ENCODE data around the gene NDUFB6. TPM values are rescaled to one million over a fixed set of nuclear protein-coding genes. Genes with fewer than 3 reads are reported as not detected.

The NDUFB6 gene
- total and polyA plus RNA-seq, 9 of the 15 experiments (the other 6 are each of a cell fraction or from before 2014, with no cell fraction given), result 26.5 to 88.1 (median 64.0) TPM

DNA sequence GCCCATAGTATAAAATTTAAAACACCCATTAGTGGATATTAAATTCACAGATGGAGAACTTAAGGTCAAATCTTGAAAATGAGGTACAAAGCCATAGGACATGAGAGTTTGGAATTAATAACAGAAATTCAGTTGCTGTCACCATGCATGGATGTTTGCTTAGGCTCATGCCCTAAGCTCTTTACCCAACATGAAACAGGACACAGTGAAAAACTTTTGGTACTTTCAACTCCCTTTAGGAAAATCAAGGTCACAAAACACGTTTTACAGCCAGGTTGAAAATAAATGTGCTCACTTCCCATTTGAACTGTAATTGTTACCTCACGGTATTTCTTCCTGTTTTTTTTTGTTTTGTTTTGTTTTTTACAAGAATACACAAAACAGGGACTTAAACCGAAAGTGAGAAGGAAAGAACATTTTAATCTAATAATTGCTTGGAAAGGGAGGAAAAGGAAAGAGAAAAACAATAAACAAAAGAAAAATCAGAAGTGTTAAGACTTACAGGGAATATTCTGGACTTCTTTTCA lies 14.5 kb downstream of the NDUFB6 start (continued):
- TF ChIP-seq THRAP3 (IDR thresholded peaks at IDR 0.05; ENCODE audit: borderline replicate concordance), result no peak

DNA sequence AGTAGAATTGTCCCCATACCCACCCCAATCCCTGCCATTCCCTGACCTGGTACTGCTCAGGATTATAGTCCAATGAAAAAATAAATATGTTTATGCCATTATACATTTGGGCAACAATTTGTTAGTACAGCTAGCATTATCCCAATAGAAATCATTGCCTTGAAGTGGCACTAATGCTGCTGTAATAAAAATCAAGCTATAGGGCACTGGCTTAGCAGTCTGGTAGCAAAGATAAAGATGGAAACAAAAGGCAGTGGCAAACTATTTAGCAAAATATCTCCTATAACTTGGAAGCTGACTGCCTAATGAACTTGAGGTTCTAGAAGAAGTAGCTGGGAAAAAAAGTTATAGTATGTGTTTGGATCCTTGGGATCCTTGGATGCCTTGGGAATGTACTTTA lies 18.4 kb downstream of the NDUFB6 start:
- Histone ChIP-seq H3K36me3 (ENCODE audit: control insufficient read depth, insufficient read depth, low read length) (peaks cover 5% of the 10 kb centered on the region; the same call in 1 of the 3 replicates), H3K4me1 (replicated peaks in 1 of 2; ENCODE audit: control insufficient read depth in 2 of 2, insufficient read depth in 2 of 2, low read length in 2 of 2) (peaks cover 10 to 15% of the 10 kb centered on the region in 2 experiments; a peak in 4 of 5 replicates), H3K9me3 (replicated peaks; ENCODE audit: control insufficient read depth, insufficient read depth, low read depth, low read length) (no peaks in the 10 kb centered on the region), H4K20me1 (replicated peaks; ENCODE audit: control insufficient read depth, insufficient read depth, low read length) (peaks cover 8% of the 10 kb centered on the region; the same call in 1 of the 2 replicates), H3K9me1 (ENCODE audit: control insufficient read depth, insufficient read depth, low read length) (no peaks in the 10 kb centered on the region), H3K4me3 (no peak overlapping the region), H3K79me2 (ENCODE audit: control insufficient read depth, insufficient read depth, low read length) (peaks cover 51% of the 10 kb centered on the region), H3K9ac (ENCODE audit: insufficient read depth in 1 of 2, low read depth in 2 of 2, low read length in 2 of 2) (peak overlapping the region in 1 of 2 experiments; percentile 31; a peak in 1 of 4 replicates), H3K27me3 (ENCODE audit: control insufficient read depth in 2 of 2, insufficient read depth in 2 of 2, low read length in 2 of 2) (no peaks in the 10 kb centered on the region), H2AFZ (ENCODE audit: low read depth, low read length) (no peak overlapping the region), H3K4me2 (ENCODE audit: insufficient read depth, low read length) (peak overlapping the region; percentile 32; the same call in 1 of the 2 replicates), H3K27ac (ENCODE audit: extremely low read depth, low read depth, low read length) (peak overlapping the region; percentile 97)
- no TSS peak for BruUV-seq (replicated peaks)
- intact Hi-C loops (cut with micrococcal nuclease) (no loop called here), in situ Hi-C loops (cut with MboI) (loop anchor here (25.0 kb wide), 1 partner anchor 683 kb away; the partner anchor contains the start of gene SPINK4)
- DNase-seq (ENCODE audit: extremely low read depth in 1 of 4, low spot score in 3 of 4) (no peak), ATAC-seq (no peak), FAIRE-seq (no peak)
- TF ChIP-seq, protein P1, sequence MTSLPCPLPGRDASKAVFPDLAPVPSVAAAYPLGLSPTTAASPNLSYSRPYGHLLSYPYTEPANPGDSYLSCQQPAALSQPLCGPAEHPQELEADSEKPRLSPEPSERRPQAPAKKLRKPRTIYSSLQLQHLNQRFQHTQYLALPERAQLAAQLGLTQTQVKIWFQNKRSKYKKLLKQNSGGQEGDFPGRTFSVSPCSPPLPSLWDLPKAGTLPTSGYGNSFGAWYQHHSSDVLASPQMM (CRISPR knock-in tag; IDR thresholded peaks at IDR 0.05), result no peak
- TF ChIP-seq MAFK (IDR thresholded peaks at IDR 0.05; ENCODE audit: low read length) (no peak), HEY1 (CRISPR knock-in tag; IDR thresholded peaks at IDR 0.05; ENCODE audit: borderline replicate concordance) (no peak), ZNF445 (CRISPR knock-in tag; IDR thresholded peaks at IDR 0.05; ENCODE audit: low read depth) (no peak), NELFE (IDR thresholded peaks at IDR 0.05; ENCODE audit: insufficient read depth, insufficient read length) (no peak), ZNF274 (IDR thresholded peaks at IDR 0.05; ENCODE audit: borderline replicate concordance, low read depth, low read length) (no peak), SMARCE1 (IDR thresholded peaks at IDR 0.05) (no peak)
- TF ChIP-seq, protein P2, sequence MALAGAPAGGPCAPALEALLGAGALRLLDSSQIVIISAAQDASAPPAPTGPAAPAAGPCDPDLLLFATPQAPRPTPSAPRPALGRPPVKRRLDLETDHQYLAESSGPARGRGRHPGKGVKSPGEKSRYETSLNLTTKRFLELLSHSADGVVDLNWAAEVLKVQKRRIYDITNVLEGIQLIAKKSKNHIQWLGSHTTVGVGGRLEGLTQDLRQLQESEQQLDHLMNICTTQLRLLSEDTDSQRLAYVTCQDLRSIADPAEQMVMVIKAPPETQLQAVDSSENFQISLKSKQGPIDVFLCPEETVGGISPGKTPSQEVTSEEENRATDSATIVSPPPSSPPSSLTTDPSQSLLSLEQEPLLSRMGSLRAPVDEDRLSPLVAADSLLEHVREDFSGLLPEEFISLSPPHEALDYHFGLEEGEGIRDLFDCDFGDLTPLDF (CRISPR knock-in tag; IDR thresholded peaks at IDR 0.05), result no peak
- TF ChIP-seq, protein P3, sequence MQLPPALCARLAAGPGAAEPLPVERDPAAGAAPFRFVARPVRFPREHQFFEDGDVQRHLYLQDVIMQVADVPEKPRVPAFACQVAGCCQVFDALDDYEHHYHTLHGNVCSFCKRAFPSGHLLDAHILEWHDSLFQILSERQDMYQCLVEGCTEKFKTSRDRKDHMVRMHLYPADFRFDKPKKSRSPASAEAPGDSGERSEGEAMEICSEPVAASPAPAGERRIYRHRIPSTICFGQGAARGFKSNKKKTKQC (CRISPR knock-in tag; IDR thresholded peaks at IDR 0.05), result no peak
- TF ChIP-seq, protein P4, sequence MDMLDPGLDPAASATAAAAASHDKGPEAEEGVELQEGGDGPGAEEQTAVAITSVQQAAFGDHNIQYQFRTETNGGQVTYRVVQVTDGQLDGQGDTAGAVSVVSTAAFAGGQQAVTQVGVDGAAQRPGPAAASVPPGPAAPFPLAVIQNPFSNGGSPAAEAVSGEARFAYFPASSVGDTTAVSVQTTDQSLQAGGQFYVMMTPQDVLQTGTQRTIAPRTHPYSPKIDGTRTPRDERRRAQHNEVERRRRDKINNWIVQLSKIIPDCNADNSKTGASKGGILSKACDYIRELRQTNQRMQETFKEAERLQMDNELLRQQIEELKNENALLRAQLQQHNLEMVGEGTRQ (CRISPR knock-in tag; IDR thresholded peaks at IDR 0.05), result no peak
- CTCF ChIA-PET (ENCODE audit: low intra/inter-chr PET ratio), result no interaction called here
- POLR2A ChIA-PET, result interaction anchor here (1.0 to 1.2 kb wide), 2 partner anchors 9 to 488 kb away, joined by 3 to 4 read pairs; no protein-coding TSS in a partner anchor
